ENCODE measurements around the gene UBE2H. TPM values are rescaled to one million over a fixed set of nuclear protein-coding genes. Genes with fewer than 3 reads are reported as not detected.
"Not testable (repeated sequence)": the region's sequence is repeated elsewhere in the genome, so short reads cannot be mapped to it uniquely, and the experiment has no call there.

Gene UBE2H
- total RNA-seq, 1 donor from 2014 or later, result 79.9 TPM

- DNase-seq (ENCODE audit: low spot score), result not testable (repeated sequence)
Observed at GRCh38 chr7:129823143-129823542, 129.6 kb downstream of the UBE2H start.

GRCh38 chr7:129821476-129821875, 131.3 kb downstream of the UBE2H start:
- no peak for DNase-seq (ENCODE audit: low spot score)

- no peak for DNase-seq (ENCODE audit: low spot score)
Observed at GRCh38 chr7:129816742-129817141, 136.0 kb downstream of the UBE2H start.

- no peak for DNase-seq (ENCODE audit: low spot score)
Observed at GRCh38 chr7:129807863-129808262, 144.9 kb downstream of the UBE2H start.

- DNase-seq (ENCODE audit: low spot score), result no peak
Observed at GRCh38 chr7:129804890-129805719, 147.7 kb downstream of the UBE2H start.

- no peak for DNase-seq (ENCODE audit: low spot score)
Observed at GRCh38 chr7:129804111-129804889, 148.5 kb downstream of the UBE2H start.

- no peak for DNase-seq (ENCODE audit: low spot score)
Observed at GRCh38 chr7:129803546-129804081, 149.1 kb downstream of the UBE2H start.

- no peak for DNase-seq (ENCODE audit: low spot score)
Observed at GRCh38 chr7:129801882-129802281, 150.9 kb downstream of the UBE2H start.

- no peak for DNase-seq (ENCODE audit: low spot score)
Observed at GRCh38 chr7:129800901-129801300, 151.9 kb downstream of the UBE2H start.

GRCh38 chr7:129799350-129799955, 153.3 kb downstream of the UBE2H start:
- no peak for DNase-seq (ENCODE audit: low spot score)

GRCh38 chr7:129798616-129799349, 154.0 kb downstream of the UBE2H start:
- no peak for DNase-seq (ENCODE audit: low spot score)

GRCh38 chr7:129797214-129797789, 155.5 kb downstream of the UBE2H start:
- DNase-seq (ENCODE audit: low spot score), result no peak

GRCh38 chr7:129796186-129796775, 156.5 kb downstream of the UBE2H start:
- DNase-seq (ENCODE audit: low spot score), result no peak

- not testable (repeated sequence) for DNase-seq (ENCODE audit: low spot score)
Observed at GRCh38 chr7:129794461-129794860, 158.3 kb downstream of the UBE2H start.

GRCh38 chr7:129793506-129794310, 159.1 kb downstream of the UBE2H start:
- no peak for DNase-seq (ENCODE audit: low spot score)

- no peak for DNase-seq (ENCODE audit: low spot score)
Observed at GRCh38 chr7:129792721-129793120, 160.0 kb downstream of the UBE2H start.

GRCh38 chr7:129790136-129790535, 162.6 kb downstream of the UBE2H start:
- no peak for DNase-seq (ENCODE audit: low spot score)

GRCh38 chr7:129789652-129790051, 163.1 kb downstream of the UBE2H start:
- no peak for DNase-seq (ENCODE audit: low spot score)

- no peak for DNase-seq (ENCODE audit: low spot score)
Observed at GRCh38 chr7:129789000-129789399, 163.8 kb downstream of the UBE2H start.
